Endothelial cell of umbilical vein (primary cell): ENCODE measurements around the gene SPATA2L. TPM values are rescaled to one million over a fixed set of nuclear protein-coding genes. Genes with fewer than 3 reads are reported as not detected.

ENCODE experiments used
- BruUV-seq: library from RNA; stranded (reverse); fragments of 400-500 nt; replicated peaks from 2 replicates; lab custom pipeline; 2021; lab: Mats Ljungman, UMichigan
- CTCF ChIA-PET: fragments of 300-600, 350-600 bp; sonication (Branson Sonifier 250); formaldehyde crosslinking; loops from one replicate; lab custom pipeline; 2021; ENCODE audit warnings: antibody characterized with exemption, inconsistent platforms; lab: Charles Lee
- POLR2A ChIA-PET: fragments of 300-600, 350-600 bp; sonication (Branson Sonifier 250); formaldehyde crosslinking; loops from one replicate; lab custom pipeline; 2021; ENCODE audit warnings: antibody characterized with exemption, inconsistent platforms; lab: Charles Lee
- DNase-seq: peaks from one replicate; pipeline ENCODE4 v3.0.0-alpha.2; 2011; ENCODE audit warnings: low read depth, low spot score
- FAIRE-seq: peaks from 2 replicates; lab custom pipeline; 2011; peaks lifted over from hg19 to GRCh38; lab: Jason Lieb, UNC
- H2AFZ ChIP-seq: 2 replicates; pipeline ENCODE4 v1.6.0; 2012; ENCODE audit warnings: low read depth, low read length, control low read depth, inconsistent platforms
- H3K27ac ChIP-seq: 2 replicates; pipeline ENCODE4 v1.5.1; 2011; ENCODE audit warnings: low read depth, mild to moderate bottlenecking, control low read depth, low read length, moderate library complexity; ENCODE audit not compliant: insufficient read depth
- H3K27me3 ChIP-seq, 2 experiments: 2 replicates each; pipeline versions ENCODE4 v1.6.0 to v1.6.1; 2011; ENCODE audit warnings: low read length in 2 of 2, mixed read lengths in 1 of 2; ENCODE audit not compliant: control insufficient read depth in 2 of 2, insufficient read depth in 2 of 2
- H3K36me3 ChIP-seq, 2 experiments: 2 replicates in 1 of 2; 3 replicates in 1 of 2; pipeline ENCODE4 v1.5.1; 2011; ENCODE audit warnings: low read length in 2 of 2, mild to moderate bottlenecking in 1 of 2, moderate library complexity in 1 of 2; ENCODE audit not compliant: control insufficient read depth in 2 of 2, insufficient read depth in 2 of 2; ENCODE audit errors: extremely low read depth in 1 of 2
- H3K4me1 ChIP-seq: 3 replicates; pipeline ENCODE4 v1.5.1; 2011; ENCODE audit warnings: mild to moderate bottlenecking, low read length; ENCODE audit not compliant: control insufficient read depth, insufficient read depth; ENCODE audit errors: extremely low read depth
- H3K4me2 ChIP-seq: 2 replicates; pipeline ENCODE4 v1.6.1; 2011; ENCODE audit warnings: low read length, control low read depth, mixed read lengths; ENCODE audit not compliant: insufficient read depth
- H3K4me3 ChIP-seq, 3 experiments: fragments of 200-600 bp in 1 of 3; sonication (generic), shearing (Covaris generic) in 1 of 3; replicated peaks in 1 of 3; 2 replicates each; pipeline ENCODE4 v1.5.1; 2011 to 2016; ENCODE audit warnings: control low read depth in 3 of 3, low read length in 3 of 3, mild to moderate bottlenecking in 2 of 3, inconsistent platforms in 1 of 3, low read depth in 1 of 3, moderate library complexity in 1 of 3; ENCODE audit not compliant: insufficient read depth in 1 of 3
- H3K79me2 ChIP-seq: 2 replicates; pipeline ENCODE4 v1.6.0; 2012; ENCODE audit warnings: low read length, inconsistent platforms; ENCODE audit not compliant: control insufficient read depth, insufficient read depth
- H3K9ac ChIP-seq: replicated peaks from 2 replicates; pipeline ENCODE3; 2011; ENCODE audit warnings: low read length, control low read depth; ENCODE audit not compliant: insufficient read depth; ENCODE audit errors: extremely low read depth
- H3K9me1 ChIP-seq: replicated peaks from 3 replicates; pipeline ENCODE4 v1.6.0; 2011; ENCODE audit warnings: mild to moderate bottlenecking, low read length; ENCODE audit not compliant: control insufficient read depth, insufficient read depth; ENCODE audit errors: extremely low read depth
- H3K9me3 ChIP-seq: replicated peaks from 2 replicates; pipeline ENCODE4 v1.5.1; 2012; ENCODE audit warnings: low read length, inconsistent platforms; ENCODE audit not compliant: control insufficient read depth, insufficient read depth
- H4K20me1 ChIP-seq: replicated peaks from 2 replicates; pipeline ENCODE3; 2011; ENCODE audit warnings: mild to moderate bottlenecking, low read length; ENCODE audit not compliant: control insufficient read depth, insufficient read depth; ENCODE audit errors: extremely low read depth
- CTCF ChIP-seq, 2 donors: IDR thresholded peaks; 1 replicate in 1 of 2; 2 replicates in 1 of 2; pipeline ENCODE4 v1.5.1; 2011; ENCODE audit warnings: low read length in 2 of 2, mild to moderate bottlenecking in 2 of 2, moderate library complexity in 2 of 2, control low read depth in 1 of 2, inconsistent platforms in 1 of 2, low read depth in 1 of 2; ENCODE audit not compliant: insufficient read depth in 1 of 2; ENCODE audit errors: extremely low read depth in 1 of 2
- EZH2 ChIP-seq: IDR thresholded peaks from 2 replicates; pipeline ENCODE4 v1.6.1; 2012; ENCODE audit warnings: borderline replicate concordance, low read depth, mild to moderate bottlenecking, moderate library complexity, low read length, inconsistent platforms; ENCODE audit not compliant: severe bottlenecking
- FOS ChIP-seq: IDR thresholded peaks from 2 replicates; pipeline ENCODE4 v1.6.1; 2011; ENCODE audit warnings: mild to moderate bottlenecking, low read length, moderate library complexity, borderline replicate concordance; ENCODE audit not compliant: insufficient read depth
- GATA2 ChIP-seq: IDR thresholded peaks from 2 replicates; pipeline ENCODE4 v1.7.0; 2011; ENCODE audit warnings: low read depth, mild to moderate bottlenecking, moderate library complexity, mixed read lengths, low read length; ENCODE audit not compliant: insufficient read length, insufficient read depth
- JUN ChIP-seq: IDR thresholded peaks from 2 replicates; pipeline ENCODE4 v1.6.1; 2011; ENCODE audit warnings: borderline replicate concordance, low read depth; ENCODE audit not compliant: insufficient read length, insufficient read depth
- MYC ChIP-seq: IDR thresholded peaks from one replicate; pipeline ENCODE4 v1.6.1; 2011; ENCODE audit warnings: mild to moderate bottlenecking, low read depth, low read length
- POLR2A ChIP-seq: IDR thresholded peaks from 2 replicates; pipeline ENCODE4 v1.6.1; 2012; ENCODE audit warnings: low read depth, mild to moderate bottlenecking, control low read depth, low read length
- POLR2AphosphoS5 ChIP-seq: IDR thresholded peaks from 2 replicates; pipeline ENCODE4 v1.6.1; 2012; ENCODE audit warnings: low read depth, mild to moderate bottlenecking, control low read depth, low read length, moderate library complexity; ENCODE audit not compliant: insufficient read depth
- dilution Hi-C: fragments of 300-500 bp; cut with MboI; formaldehyde crosslinking; loops from one replicate; pipeline ENCODE4 v1.15.0; 2019; ENCODE audit warnings: low sequenced_read_pairs; ENCODE audit not compliant: extremely low pct_ligation_motif_present
- intact Hi-C: fragments of 100-400 bp; cut with micrococcal nuclease; formaldehyde crosslinking; loops from one replicate; pipeline ENCODE4 v1.10.0; 2022
- polyA plus RNA-seq, 4 experiments: library from polyadenylated mRNA; depleted of rRNA in 3 of 4; stranded (reverse) in 3 of 4; unstranded in 1 of 4; fragments of >200 nt; gene quantifications; 2 replicates each; pipeline versions ENCODE4 v1.2.1 to v1.2.3, GENCODE V29; 2011 to 2012; ENCODE audit warnings: missing spikeins in 1 of 4
- total RNA-seq: library from RNA; stranded (reverse); gene quantifications from 2 replicates; pipeline ENCODE4 v1.2.3, GENCODE V29; 2021
- TF ChIP-seq, protein P1 (sequence below): IDR thresholded peaks from 2 replicates; pipeline ENCODE4 v1.6.1; 2011; ENCODE audit not compliant: insufficient read depth, insufficient read length

SPATA2L gene
- total and polyA plus RNA-seq, 2 donors (not counting 3 experiments of a cell fraction or from before 2014, with no cell fraction given), result 7.3 to 7.4 TPM

- Histone ChIP-seq H3K4me1 (no peaks in the 10 kb centered on the region), H3K4me2 (no peak overlapping the region), H3K9ac (no peak overlapping the region), H3K9me3 (no peaks in the 10 kb centered on the region), H3K27me3 (no peaks in the 10 kb centered on the region), H2AFZ (no peak overlapping the region), H4K20me1 (no peaks in the 10 kb centered on the region), H3K27ac (no peak overlapping the region), H3K79me2 (no peaks in the 10 kb centered on the region), H3K36me3 (peaks cover 0 to 3% of the 10 kb centered on the region in 2 experiments), H3K4me3 (no peak overlapping the region), H3K9me1 (no peaks in the 10 kb centered on the region)
- FAIRE-seq (no peak), DNase-seq (no peak)
- dilution Hi-C loops (no loop called here), intact Hi-C loops (no loop called here)
- CTCF ChIA-PET, result no interaction called here
- BruUV-seq, result no TSS peak
- POLR2A ChIA-PET, result no interaction called here
- no peak for TF ChIP-seq POLR2AphosphoS5
- no peak for TF ChIP-seq CTCF (IDR thresholded peaks at IDR 0.05; ENCODE audit: extremely low read depth in 1 of 2, insufficient read depth in 1 of 2, low read depth in 1 of 2, low read length in 2 of 2)
- TF ChIP-seq, protein P1, sequence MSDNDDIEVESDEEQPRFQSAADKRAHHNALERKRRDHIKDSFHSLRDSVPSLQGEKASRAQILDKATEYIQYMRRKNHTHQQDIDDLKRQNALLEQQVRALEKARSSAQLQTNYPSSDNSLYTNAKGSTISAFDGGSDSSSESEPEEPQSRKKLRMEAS, result no peak
- TF ChIP-seq MYC, result no peak
- no peak for TF ChIP-seq FOS
- no peak for TF ChIP-seq GATA2
- TF ChIP-seq JUN, result no peak
- TF ChIP-seq POLR2A, result no peak
- no peak for TF ChIP-seq EZH2
Measured at GRCh38 chr16:89748076-89748475, 46.6 kb upstream of the SPATA2L start.
